Measurements from ENCODE around the gene ATP9A. TPM values are rescaled to one million over a fixed set of nuclear protein-coding genes. Genes with fewer than 3 reads are reported as not detected.

ATP9A gene
- total and polyA plus RNA-seq, 4 donors: 2.4 to 16.7 (median 9.9) TPM

GRCh38 chr20:51560042-51560441, 208.1 kb downstream of the ATP9A start (continued):
- no peak for TF ChIP-seq GABPA (IDR thresholded peaks at IDR 0.05 in 1 of 2, conservative IDR thresholded peaks at IDR 0.05 in 1 of 2)
- no peak for TF ChIP-seq FOXA2 (IDR thresholded peaks at IDR 0.05)
- no peak for TF ChIP-seq YY1 (IDR thresholded peaks at IDR 0.05)
- TF ChIP-seq TAF1 (conservative IDR thresholded peaks at IDR 0.05): no peak
- no peak for TF ChIP-seq ZBTB33 (IDR thresholded peaks at IDR 0.05)

DNA sequence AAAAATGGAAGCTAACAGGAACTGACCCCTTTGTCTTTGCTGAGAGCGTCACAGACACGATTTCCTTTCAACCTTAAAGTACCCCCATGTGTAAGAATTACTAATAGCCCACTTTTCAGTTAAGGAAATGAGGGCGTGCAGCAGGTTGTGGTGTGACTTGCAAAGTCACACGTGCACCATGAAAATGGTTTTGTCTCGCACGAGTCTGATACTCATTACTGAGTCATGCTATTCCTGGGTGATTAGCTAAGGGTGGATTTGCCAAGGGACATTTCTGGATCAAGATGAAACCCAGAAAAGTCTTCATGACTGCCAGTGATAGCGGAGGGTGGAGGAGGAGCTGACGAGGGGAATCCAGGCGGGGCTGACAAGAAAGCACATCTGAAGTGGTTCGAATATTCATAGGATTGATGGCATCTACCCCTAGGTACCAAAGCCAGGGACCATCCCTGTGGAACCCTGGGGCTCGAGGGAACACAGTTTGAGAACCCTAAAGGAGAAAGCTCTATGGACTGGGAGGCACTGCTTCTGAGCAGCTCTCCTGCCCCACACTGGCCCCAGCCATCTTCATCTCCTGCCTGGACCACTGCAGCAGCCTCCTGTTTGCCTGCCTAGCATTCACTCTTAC, 213.5 kb downstream of the ATP9A start:
- no peak for DNase-seq (ENCODE audit: low spot score)
- no peaks in the 10 kb centered on the region for H3K4me1 ChIP-seq (ENCODE audit: control insufficient read depth in 4 of 4, insufficient read depth in 4 of 4, low read length in 3 of 4)
- peaks cover 0 to under 1% (median 0%) of the 10 kb centered on the region in 4 donors for H3K27me3 ChIP-seq (ENCODE audit: control insufficient read depth in 4 of 4, insufficient read depth in 4 of 4, low read length in 3 of 4)
- H3K27ac ChIP-seq (ENCODE audit: low read depth in 1 of 2, low read length in 2 of 2): no peak overlapping the region
- no peaks in the 10 kb centered on the region for H3K9me3 ChIP-seq (ENCODE audit: control insufficient read depth in 4 of 4, low read length in 3 of 4)
- TF ChIP-seq, protein P1, sequence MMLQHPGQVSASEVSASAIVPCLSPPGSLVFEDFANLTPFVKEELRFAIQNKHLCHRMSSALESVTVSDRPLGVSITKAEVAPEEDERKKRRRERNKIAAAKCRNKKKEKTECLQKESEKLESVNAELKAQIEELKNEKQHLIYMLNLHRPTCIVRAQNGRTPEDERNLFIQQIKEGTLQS (IDR thresholded peaks at IDR 0.05): no peak
- TF ChIP-seq HNF4G (IDR thresholded peaks at IDR 0.05): no peak
- TF ChIP-seq FOXA2 (IDR thresholded peaks at IDR 0.05): no peak
- H3K36me3 ChIP-seq (ENCODE audit: control insufficient read depth in 4 of 4, insufficient read depth in 3 of 4, low read depth in 1 of 4, low read length in 3 of 4): no peaks in the 10 kb centered on the region
- no peak overlapping the region for H3K4me3 ChIP-seq (ENCODE audit: low read depth in 1 of 3, low read length in 3 of 3)
- H3K9ac ChIP-seq (ENCODE audit: low read depth in 1 of 2, low read length in 2 of 2): no peak overlapping the region
- WGBS: 72% methylated on average over 11 of the region's 11 CpGs

GRCh38 chr20:51553897-51554486, 214.2 kb downstream of the ATP9A start:
- Histone ChIP-seq H3K27ac (ENCODE audit: low read depth in 1 of 2, low read length in 2 of 2) (no peak overlapping the region), H3K4me3 (ENCODE audit: low read depth in 1 of 3, low read length in 3 of 3) (no peak overlapping the region), H3K4me1 (ENCODE audit: control insufficient read depth in 4 of 4, insufficient read depth in 4 of 4, low read length in 3 of 4) (no peaks in the 10 kb centered on the region), H3K9me3 (ENCODE audit: control insufficient read depth in 4 of 4, low read length in 3 of 4) (no peaks in the 10 kb centered on the region), H3K36me3 (ENCODE audit: control insufficient read depth in 4 of 4, insufficient read depth in 3 of 4, low read depth in 1 of 4, low read length in 3 of 4) (no peaks in the 10 kb centered on the region), H3K9ac (ENCODE audit: low read depth in 1 of 2, low read length in 2 of 2) (no peak overlapping the region), H3K27me3 (ENCODE audit: control insufficient read depth in 4 of 4, insufficient read depth in 4 of 4, low read length in 3 of 4) (no peaks in the 10 kb centered on the region)
- 68% methylated on average over 8 of the region's 8 CpGs for WGBS
- TF ChIP-seq, protein P2, sequence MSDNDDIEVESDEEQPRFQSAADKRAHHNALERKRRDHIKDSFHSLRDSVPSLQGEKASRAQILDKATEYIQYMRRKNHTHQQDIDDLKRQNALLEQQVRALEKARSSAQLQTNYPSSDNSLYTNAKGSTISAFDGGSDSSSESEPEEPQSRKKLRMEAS (IDR thresholded peaks at IDR 0.05): no peak
- no peak for TF ChIP-seq JUND (IDR thresholded peaks at IDR 0.05)
- no peak for TF ChIP-seq EGR1 (IDR thresholded peaks at IDR 0.05; ENCODE audit: low read depth in 2 of 2)
- TF ChIP-seq SP1 (IDR thresholded peaks at IDR 0.05): no peak
- TF ChIP-seq YY1 (IDR thresholded peaks at IDR 0.05): no peak
- DNase-seq (ENCODE audit: low spot score): no peak

- H3K27me3 ChIP-seq (ENCODE audit: control insufficient read depth in 4 of 4, insufficient read depth in 4 of 4, low read length in 3 of 4): no peaks in the 10 kb centered on the region
- 94% methylated on average over 3 of the region's 3 CpGs for WGBS
- DNase-seq (ENCODE audit: low spot score): no peak
- H3K4me3 ChIP-seq (ENCODE audit: low read depth in 1 of 3, low read length in 3 of 3): no peak overlapping the region
- H3K36me3 ChIP-seq (ENCODE audit: control insufficient read depth in 4 of 4, insufficient read depth in 3 of 4, low read depth in 1 of 4, low read length in 3 of 4): no peaks in the 10 kb centered on the region
- no peaks in the 10 kb centered on the region for H3K9me3 ChIP-seq (ENCODE audit: control insufficient read depth in 4 of 4, low read length in 3 of 4)
- no peak overlapping the region for H3K9ac ChIP-seq (ENCODE audit: low read depth in 1 of 2, low read length in 2 of 2)
- H3K27ac ChIP-seq (ENCODE audit: low read depth in 1 of 2, low read length in 2 of 2): no peak overlapping the region
- TF ChIP-seq FOXA2 (IDR thresholded peaks at IDR 0.05) (no peak), FOXA1 (IDR thresholded peaks at IDR 0.05) (no peak), HNF4A (conservative IDR thresholded peaks at IDR 0.05) (no peak), RAD21 (IDR thresholded peaks at IDR 0.05) (no peak), YY1 (IDR thresholded peaks at IDR 0.05) (no peak), SP1 (IDR thresholded peaks at IDR 0.05) (no peak), ZBTB33 (IDR thresholded peaks at IDR 0.05) (no peak), JUND (IDR thresholded peaks at IDR 0.05) (no peak)
- TF ChIP-seq, protein P3, sequence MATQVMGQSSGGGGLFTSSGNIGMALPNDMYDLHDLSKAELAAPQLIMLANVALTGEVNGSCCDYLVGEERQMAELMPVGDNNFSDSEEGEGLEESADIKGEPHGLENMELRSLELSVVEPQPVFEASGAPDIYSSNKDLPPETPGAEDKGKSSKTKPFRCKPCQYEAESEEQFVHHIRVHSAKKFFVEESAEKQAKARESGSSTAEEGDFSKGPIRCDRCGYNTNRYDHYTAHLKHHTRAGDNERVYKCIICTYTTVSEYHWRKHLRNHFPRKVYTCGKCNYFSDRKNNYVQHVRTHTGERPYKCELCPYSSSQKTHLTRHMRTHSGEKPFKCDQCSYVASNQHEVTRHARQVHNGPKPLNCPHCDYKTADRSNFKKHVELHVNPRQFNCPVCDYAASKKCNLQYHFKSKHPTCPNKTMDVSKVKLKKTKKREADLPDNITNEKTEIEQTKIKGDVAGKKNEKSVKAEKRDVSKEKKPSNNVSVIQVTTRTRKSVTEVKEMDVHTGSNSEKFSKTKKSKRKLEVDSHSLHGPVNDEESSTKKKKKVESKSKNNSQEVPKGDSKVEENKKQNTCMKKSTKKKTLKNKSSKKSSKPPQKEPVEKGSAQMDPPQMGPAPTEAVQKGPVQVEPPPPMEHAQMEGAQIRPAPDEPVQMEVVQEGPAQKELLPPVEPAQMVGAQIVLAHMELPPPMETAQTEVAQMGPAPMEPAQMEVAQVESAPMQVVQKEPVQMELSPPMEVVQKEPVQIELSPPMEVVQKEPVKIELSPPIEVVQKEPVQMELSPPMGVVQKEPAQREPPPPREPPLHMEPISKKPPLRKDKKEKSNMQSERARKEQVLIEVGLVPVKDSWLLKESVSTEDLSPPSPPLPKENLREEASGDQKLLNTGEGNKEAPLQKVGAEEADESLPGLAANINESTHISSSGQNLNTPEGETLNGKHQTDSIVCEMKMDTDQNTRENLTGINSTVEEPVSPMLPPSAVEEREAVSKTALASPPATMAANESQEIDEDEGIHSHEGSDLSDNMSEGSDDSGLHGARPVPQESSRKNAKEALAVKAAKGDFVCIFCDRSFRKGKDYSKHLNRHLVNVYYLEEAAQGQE (IDR thresholded peaks at IDR 0.05): no peak
- TF ChIP-seq, protein P1 (IDR thresholded peaks at IDR 0.05): no peak
- TF ChIP-seq, protein P2 (IDR thresholded peaks at IDR 0.05): no peak
- no peaks in the 10 kb centered on the region for H3K4me1 ChIP-seq (ENCODE audit: control insufficient read depth in 4 of 4, insufficient read depth in 4 of 4, low read length in 3 of 4)
These were observed 217.0 kb downstream of the ATP9A start for GRCh38 chr20:51551186-51551585.

All from liver (tissue), 9 donors.